Neuronal stem cell (in vitro differentiated cells): ENCODE results near the gene PSMF1. TPM values are rescaled to one million over a fixed set of nuclear protein-coding genes. Genes with fewer than 3 reads are reported as not detected.

Source experiments
- DNase-seq: peaks from one replicate; pipeline ENCODE4 v3.0.0-alpha.2; 2013; ENCODE audit warnings: low spot score
- H2AFZ ChIP-seq: one replicate; pipeline ENCODE4 v1.6.1; 2013; ENCODE audit warnings: mild to moderate bottlenecking, low read length, inconsistent platforms
- H2AK5ac ChIP-seq: 2 replicates; pipeline ENCODE4 v1.6.1; 2013; ENCODE audit warnings: low read depth, mild to moderate bottlenecking, inconsistent platforms, low read length, moderate library complexity, mixed read lengths
- H2BK120ac ChIP-seq: 2 replicates; pipeline ENCODE4 v1.6.1; 2013; ENCODE audit warnings: low read depth, mild to moderate bottlenecking, inconsistent platforms, low read length, moderate library complexity, mixed read lengths
- H2BK12ac ChIP-seq: one replicate; pipeline ENCODE4 v1.6.1; 2013; ENCODE audit warnings: low read length, inconsistent platforms
- H2BK15ac ChIP-seq: 2 replicates; pipeline ENCODE4 v1.6.1; 2013; ENCODE audit warnings: mild to moderate bottlenecking, low read length, inconsistent platforms, mixed read lengths
- H2BK5ac ChIP-seq: one replicate; pipeline ENCODE4 v1.6.1; 2013; ENCODE audit warnings: inconsistent platforms, mild to moderate bottlenecking, low read length, moderate library complexity
- H3K14ac ChIP-seq: one replicate; pipeline ENCODE4 v1.6.1; 2013; ENCODE audit warnings: low read length, inconsistent platforms
- H3K18ac ChIP-seq: 2 replicates; pipeline ENCODE4 v1.6.1; 2013; ENCODE audit warnings: low read length, inconsistent platforms
- H3K23ac ChIP-seq: 2 replicates; pipeline ENCODE4 v1.6.1; 2013; ENCODE audit warnings: low read depth, mild to moderate bottlenecking, mixed read lengths, low read length, inconsistent platforms; ENCODE audit not compliant: poor library complexity
- H3K27ac ChIP-seq: replicated peaks from 3 replicates; pipeline ENCODE4 v1.5.1; 2013; ENCODE audit warnings: low read length, inconsistent platforms
- H3K27me3 ChIP-seq, 3 experiments: 2 replicates each; pipeline ENCODE4 v1.6.1; 2013; ENCODE audit warnings: low read length in 3 of 3, mild to moderate bottlenecking in 2 of 3, inconsistent platforms in 1 of 3, low read depth in 1 of 3, mixed read lengths in 1 of 3, moderate library complexity in 1 of 3; ENCODE audit not compliant: control insufficient read depth in 3 of 3, insufficient read depth in 3 of 3
- H3K36me3 ChIP-seq, 2 donors: replicated peaks in 1 of 2; 2 replicates each; pipeline ENCODE4 v1.6.1; 2013; ENCODE audit warnings: low read length in 2 of 2; ENCODE audit not compliant: control insufficient read depth in 2 of 2, insufficient read depth in 2 of 2
- H3K4ac ChIP-seq: 2 replicates; pipeline ENCODE4 v1.6.1; 2013; ENCODE audit warnings: inconsistent platforms, mild to moderate bottlenecking, low read length, moderate library complexity
- H3K4me1 ChIP-seq, 2 donors: 1 replicate in 1 of 2; 2 replicates in 1 of 2; pipeline ENCODE4 v1.6.1; 2013; ENCODE audit warnings: low read length in 2 of 2, low read depth in 1 of 2; ENCODE audit not compliant: control insufficient read depth in 2 of 2, insufficient read depth in 1 of 2
- H3K4me2 ChIP-seq: one replicate; pipeline ENCODE4 v1.6.1; 2013; ENCODE audit warnings: mild to moderate bottlenecking, low read length, inconsistent platforms; ENCODE audit not compliant: insufficient read depth, poor library complexity, severe bottlenecking
- H3K4me3 ChIP-seq, 2 donors: 2 replicates each; pipeline ENCODE4 v1.5.1; 2013; ENCODE audit warnings: low read length in 2 of 2, mild to moderate bottlenecking in 2 of 2, inconsistent platforms in 1 of 2, moderate library complexity in 1 of 2
- H3K79me1 ChIP-seq: one replicate; pipeline ENCODE4 v1.6.1; 2013; ENCODE audit warnings: low read depth, mild to moderate bottlenecking, inconsistent platforms, low read length, moderate library complexity
- H3K9ac ChIP-seq: one replicate; pipeline ENCODE4 v1.6.1; 2013; ENCODE audit warnings: mild to moderate bottlenecking, low read depth, low read length, inconsistent platforms; ENCODE audit not compliant: poor library complexity
- H3K9me3 ChIP-seq, 2 donors: replicated peaks in 1 of 2; 2 replicates each; pipeline versions ENCODE3 to v1.6.1; 2013; ENCODE audit warnings: low read length in 2 of 2, mild to moderate bottlenecking in 2 of 2, inconsistent platforms in 1 of 2, low read depth in 1 of 2, mixed read lengths in 1 of 2, moderate library complexity in 1 of 2; ENCODE audit not compliant: control insufficient read depth in 2 of 2, insufficient read depth in 1 of 2
- H4K8ac ChIP-seq: one replicate; pipeline ENCODE4 v1.6.1; 2013; ENCODE audit warnings: low read depth, mild to moderate bottlenecking, inconsistent platforms, low read length, moderate library complexity
- H4K91ac ChIP-seq: one replicate; pipeline ENCODE4 v1.6.1; 2013; ENCODE audit warnings: low read length, low read depth, mild to moderate bottlenecking, inconsistent platforms; ENCODE audit not compliant: poor library complexity
- WGBS, 2 donors: extraction: QIAGEN DNeasy Blood & Tissue Kit; methylation state at CpG; one replicate each; pipeline ENCODE4 v1.1.7; 2013; ENCODE audit warnings: missing lambda C conversion rate in 2 of 2, mixed read lengths in 1 of 2; ENCODE audit not compliant: insufficient read length in 2 of 2, insufficient replicate concordance in 1 of 2; ENCODE audit errors: extremely low coverage in 2 of 2; 5-methylcytosine and 5-hydroxymethylcytosine counted together
- polyA plus RNA-seq, 2 experiments: library from polyadenylated mRNA; stranded (reverse); fragments of 200-250 nt; gene quantifications; one replicate each; pipeline ENCODE4 v1.2.3, GENCODE V29; 2013

Gene PSMF1, protein sequence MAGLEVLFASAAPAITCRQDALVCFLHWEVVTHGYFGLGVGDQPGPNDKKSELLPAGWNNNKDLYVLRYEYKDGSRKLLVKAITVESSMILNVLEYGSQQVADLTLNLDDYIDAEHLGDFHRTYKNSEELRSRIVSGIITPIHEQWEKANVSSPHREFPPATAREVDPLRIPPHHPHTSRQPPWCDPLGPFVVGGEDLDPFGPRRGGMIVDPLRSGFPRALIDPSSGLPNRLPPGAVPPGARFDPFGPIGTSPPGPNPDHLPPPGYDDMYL
- 45.1 TPM for polyA plus RNA-seq (2013, experiment 1 of 2)
- polyA plus RNA-seq (2013, experiment 2 of 2), result 43.2 TPM

DNA sequence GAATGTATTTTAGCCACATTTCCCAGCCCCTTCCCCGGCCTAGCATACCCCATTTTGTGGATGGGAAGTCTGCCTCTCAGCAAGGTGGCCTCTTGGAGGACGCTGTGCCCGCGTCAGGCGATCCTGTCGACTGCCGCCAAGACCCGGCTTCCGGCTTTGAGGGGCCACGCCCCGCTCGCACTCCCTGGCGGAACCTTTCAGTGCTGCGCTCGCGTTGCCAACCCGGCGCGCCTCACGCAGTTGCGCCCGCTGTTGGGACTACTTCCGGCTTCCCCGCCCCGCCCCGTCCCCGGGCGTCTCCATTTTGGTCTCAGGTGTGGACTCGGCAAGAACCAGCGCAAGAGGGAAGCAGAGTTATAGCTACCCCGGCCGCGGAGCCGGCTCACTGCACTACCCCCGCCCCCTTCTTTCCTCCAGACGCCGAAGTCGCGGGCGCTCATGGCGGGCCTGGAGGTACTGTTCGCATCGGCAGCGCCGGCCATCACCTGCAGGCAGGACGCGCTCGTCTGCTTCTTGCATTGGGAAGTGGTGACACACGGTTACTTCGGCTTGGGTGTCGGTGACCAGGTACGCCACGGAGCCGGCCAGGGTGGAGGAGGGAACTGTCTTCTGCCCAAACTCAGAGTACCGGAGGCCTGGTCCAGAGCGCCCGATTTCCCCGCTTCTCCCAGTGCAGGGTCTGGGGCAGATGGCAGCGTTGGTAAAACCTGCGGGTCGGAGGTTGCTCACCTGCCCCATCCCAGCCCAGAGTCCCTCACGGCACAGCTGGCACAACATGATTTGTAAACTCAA is at the start of gene PSMF1:
Gene PSMF1, plus strand, starts transcription at position 267 of the 792 bp plus-strand sequence. Its CDS starts 172 bp downstream, at position 439.
- Histone ChIP-seq H2BK12ac (no peak within 1 kb of the TSS), H3K9ac (peak within 1 kb of the TSS; percentile 94), H3K4me2 (peak within 1 kb of the TSS; percentile 77), H2BK5ac (no peak within 1 kb of the TSS), H3K14ac (peak within 1 kb of the TSS; percentile 33), H2BK15ac (no peak within 1 kb of the TSS), H3K36me3 (peaks cover 4 to 37% of the 10 kb centered on the region in 2 donors), H3K4me3 (peak within 1 kb of the TSS; percentile 97 to 99), H2AK5ac (peak within 1 kb of the TSS; percentile 43), H3K4me1 (peaks cover 8 to 10% of the 10 kb centered on the region in 2 donors), H3K27me3 (no peaks in the 10 kb centered on the region), H3K4ac (peak within 1 kb of the TSS; percentile 71), H3K79me1 (peaks cover 12% of the 10 kb centered on the region), H3K9me3 (no peaks in the 10 kb centered on the region), H3K23ac (peak within 1 kb of the TSS; percentile 56), H4K91ac (no peak within 1 kb of the TSS), H2AFZ (peak within 1 kb of the TSS; percentile 95), H3K27ac (no peak within 1 kb of the TSS), H4K8ac (peak within 1 kb of the TSS; percentile 32), H2BK120ac (no peak within 1 kb of the TSS), H3K18ac (peak within 1 kb of the TSS; percentile 94)
- no CpG with 5 or more reads among the region's 62 CpGs for WGBS, 2 donors
- peak; percentile 84 for DNase-seq

DNA sequence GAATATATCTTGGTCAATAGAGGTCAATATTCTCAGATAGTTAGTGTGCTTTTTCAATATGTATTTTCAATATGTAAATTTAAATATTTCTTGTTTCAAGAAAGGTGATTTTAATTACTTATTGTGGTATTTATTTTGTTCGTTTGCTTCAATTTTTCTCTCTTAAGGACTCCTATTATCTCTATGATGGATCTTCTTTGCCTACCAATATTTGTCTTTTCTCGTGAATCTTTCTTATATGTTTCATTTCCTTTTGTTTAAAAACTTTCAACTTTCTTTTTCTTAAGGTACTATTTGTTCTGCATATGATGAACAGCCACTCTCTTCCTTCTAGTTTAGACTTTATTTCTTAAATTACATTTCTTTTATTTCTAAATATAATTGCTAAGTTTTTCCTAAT is 46.1 kb upstream of the PSMF1 start:
- Histone ChIP-seq H3K36me3 (no peaks in the 10 kb centered on the region), H3K18ac (no peak overlapping the region), H2BK12ac (no peak overlapping the region), H3K14ac (no peak overlapping the region), H2BK5ac (no peak overlapping the region), H2AFZ (no peak overlapping the region), H3K4ac (no peak overlapping the region), H4K91ac (no peak overlapping the region), H3K4me3 (no peak overlapping the region), H3K4me2 (no peak overlapping the region), H3K23ac (no peak overlapping the region), H2BK15ac (no peak overlapping the region), H3K79me1 (no peaks in the 10 kb centered on the region), H3K9me3 (peaks cover 0 to 2% of the 10 kb centered on the region in 2 donors), H2BK120ac (no peak overlapping the region), H3K9ac (no peak overlapping the region), H3K27me3 (no peaks in the 10 kb centered on the region), H3K4me1 (no peaks in the 10 kb centered on the region), H2AK5ac (no peak overlapping the region), H4K8ac (no peak overlapping the region), H3K27ac (no peak overlapping the region)
- no peak for DNase-seq
- WGBS, 2 donors, result no CpG with 5 or more reads among the region's 2 CpGs

DNA sequence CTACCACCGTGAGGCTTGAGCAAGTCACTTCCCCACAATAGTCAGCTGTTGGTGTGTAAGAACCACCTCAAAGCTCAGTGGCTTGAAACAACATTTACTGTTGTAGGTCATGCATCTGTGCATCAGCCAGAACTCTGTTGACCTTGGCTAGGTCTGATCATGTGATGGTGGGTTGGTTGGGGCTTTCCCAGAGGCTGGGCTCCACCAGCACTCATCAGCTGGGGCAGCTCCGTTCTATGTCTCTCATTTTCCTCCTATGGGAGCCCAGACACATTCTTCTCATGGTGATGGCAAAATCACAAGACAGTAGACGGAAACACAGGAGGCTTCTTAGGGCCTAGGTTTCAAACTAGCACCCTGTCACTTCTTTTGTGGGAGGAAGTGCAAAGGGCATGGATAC is 42.8 kb upstream of the PSMF1 start:
- Histone ChIP-seq H2BK12ac (no peak overlapping the region), H3K36me3 (no peaks in the 10 kb centered on the region), H2BK15ac (no peak overlapping the region), H2BK5ac (no peak overlapping the region), H2AFZ (no peak overlapping the region), H3K27me3 (no peaks in the 10 kb centered on the region), H3K4me2 (no peak overlapping the region), H3K9me3 (no peaks in the 10 kb centered on the region), H3K27ac (no peak overlapping the region), H3K4me1 (no peaks in the 10 kb centered on the region), H3K14ac (no peak overlapping the region), H4K91ac (no peak overlapping the region), H3K4ac (no peak overlapping the region), H2BK120ac (no peak overlapping the region), H3K4me3 (no peak overlapping the region), H3K18ac (no peak overlapping the region), H4K8ac (no peak overlapping the region), H3K79me1 (no peaks in the 10 kb centered on the region), H3K9ac (no peak overlapping the region), H2AK5ac (no peak overlapping the region), H3K23ac (no peak overlapping the region)
- no CpG with 5 or more reads among the region's 3 CpGs for WGBS, 2 donors
- DNase-seq, result no peak

DNA sequence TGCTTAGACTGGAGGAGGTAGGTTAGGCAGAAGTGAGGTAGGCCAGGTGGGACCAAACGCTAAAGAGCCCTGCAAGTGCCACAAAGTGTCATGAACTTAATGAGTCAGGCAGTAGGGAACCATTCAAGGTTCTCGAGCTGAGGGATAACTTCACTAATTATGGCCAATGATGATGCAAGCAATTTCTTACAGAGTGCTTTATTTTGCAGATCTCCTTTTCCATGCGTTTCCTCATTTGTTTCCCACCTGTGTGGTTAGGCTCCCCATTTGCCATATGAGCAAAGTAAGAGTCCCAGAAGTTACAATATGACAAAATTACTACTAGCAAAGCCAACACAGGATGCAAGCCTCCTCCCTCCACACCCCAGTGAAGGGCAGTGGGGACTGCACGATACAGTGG is 36.5 kb upstream of the PSMF1 start:
- H3K9ac ChIP-seq, result no peak overlapping the region
- H3K9me3 ChIP-seq, result peaks cover 3 to 4% of the 10 kb centered on the region in 2 donors
- peaks cover 0 to 2% of the 10 kb centered on the region in 2 donors for H3K4me1 ChIP-seq
- DNase-seq, result no peak
- no peaks in the 10 kb centered on the region for H3K79me1 ChIP-seq
- no peak overlapping the region for H3K4me3 ChIP-seq
- no peak overlapping the region for H2BK12ac ChIP-seq
- no peak overlapping the region for H4K91ac ChIP-seq
- WGBS, 2 donors, result no CpG with 5 or more reads among the region's 4 CpGs
- H4K8ac ChIP-seq, result no peak overlapping the region
- no peak overlapping the region for H2AFZ ChIP-seq
- no peak overlapping the region for H2BK15ac ChIP-seq
- no peaks in the 10 kb centered on the region for H3K27me3 ChIP-seq
- H3K36me3 ChIP-seq, result no peaks in the 10 kb centered on the region
- no peak overlapping the region for H3K14ac ChIP-seq
- H3K4me2 ChIP-seq, result no peak overlapping the region
- H2BK5ac ChIP-seq, result no peak overlapping the region
- no peak overlapping the region for H3K18ac ChIP-seq
- no peak overlapping the region for H3K27ac ChIP-seq
- H3K23ac ChIP-seq, result no peak overlapping the region
- H2AK5ac ChIP-seq, result no peak overlapping the region
- H2BK120ac ChIP-seq, result no peak overlapping the region
- no peak overlapping the region for H3K4ac ChIP-seq
